Measurements from ENCODE around the gene TOMM40. TPM values are rescaled to one million over a fixed set of nuclear protein-coding genes. Genes with fewer than 3 reads are reported as not detected.
"Not testable (repeated sequence)": the region's sequence is repeated elsewhere in the genome, so short reads cannot be mapped to it uniquely, and the experiment has no call there.

TOMM40 gene
- total RNA-seq, 1 experiment from 2014 or later: 154 TPM

DNA sequence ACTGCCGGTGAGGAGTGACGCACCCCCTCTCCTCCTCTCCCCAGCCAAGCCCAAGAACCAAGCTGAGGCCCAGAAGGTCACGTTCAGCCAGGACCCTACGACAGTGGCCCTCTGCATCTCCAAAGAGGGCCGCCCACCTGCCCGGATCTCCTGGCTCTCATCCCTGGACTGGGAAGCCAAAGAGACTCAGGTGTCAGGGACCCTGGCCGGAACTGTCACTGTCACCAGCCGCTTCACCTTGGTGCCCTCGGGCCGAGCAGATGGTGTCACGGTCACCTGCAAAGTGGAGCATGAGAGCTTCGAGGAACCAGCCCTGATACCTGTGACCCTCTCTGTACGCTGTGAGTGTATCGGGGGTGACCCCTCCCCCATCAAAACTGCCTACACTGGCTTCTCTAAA, 19.2 kb upstream of the TOMM40 start:
- DNase-seq (ENCODE audit: low read depth): no peak

DNA sequence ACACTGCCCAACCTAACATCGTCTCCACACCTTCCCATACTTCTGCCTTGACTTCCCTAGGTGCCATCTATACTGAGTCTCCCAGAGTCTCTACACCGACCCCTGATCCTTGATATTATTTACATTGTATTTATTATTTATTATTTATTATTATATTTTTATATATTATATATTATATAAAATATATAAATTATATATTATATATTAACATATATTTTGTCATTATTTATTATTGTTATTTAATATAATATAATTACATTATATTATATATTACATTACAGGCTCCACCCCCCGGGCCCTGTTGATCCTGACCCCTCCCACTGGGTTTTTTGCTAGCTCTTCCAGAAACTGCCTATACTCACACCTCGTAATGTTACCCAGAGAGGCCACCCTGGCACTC, 18.4 kb upstream of the TOMM40 start:
- DNase-seq (ENCODE audit: low read depth): no peak

DNA sequence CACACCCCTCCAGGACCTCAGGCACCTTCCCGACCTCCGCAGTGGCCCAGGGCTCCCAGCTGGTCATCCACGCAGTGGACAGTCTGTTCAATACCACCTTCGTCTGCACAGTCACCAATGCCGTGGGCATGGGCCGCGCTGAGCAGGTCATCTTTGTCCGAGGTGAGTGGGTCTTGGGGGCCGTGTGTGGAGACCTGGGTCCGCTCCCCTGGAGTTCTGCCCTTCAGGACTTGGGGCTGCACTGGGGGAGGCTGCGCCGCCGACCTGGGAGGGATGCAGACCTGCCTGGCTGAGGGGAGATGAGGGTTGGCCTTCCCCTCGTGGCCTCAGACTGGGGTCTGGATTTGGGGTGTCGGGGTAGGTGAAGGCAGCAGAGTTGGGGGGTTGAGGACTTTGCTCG, 16.7 kb upstream of the TOMM40 start:
- no peak for DNase-seq (ENCODE audit: low read depth)

DNA sequence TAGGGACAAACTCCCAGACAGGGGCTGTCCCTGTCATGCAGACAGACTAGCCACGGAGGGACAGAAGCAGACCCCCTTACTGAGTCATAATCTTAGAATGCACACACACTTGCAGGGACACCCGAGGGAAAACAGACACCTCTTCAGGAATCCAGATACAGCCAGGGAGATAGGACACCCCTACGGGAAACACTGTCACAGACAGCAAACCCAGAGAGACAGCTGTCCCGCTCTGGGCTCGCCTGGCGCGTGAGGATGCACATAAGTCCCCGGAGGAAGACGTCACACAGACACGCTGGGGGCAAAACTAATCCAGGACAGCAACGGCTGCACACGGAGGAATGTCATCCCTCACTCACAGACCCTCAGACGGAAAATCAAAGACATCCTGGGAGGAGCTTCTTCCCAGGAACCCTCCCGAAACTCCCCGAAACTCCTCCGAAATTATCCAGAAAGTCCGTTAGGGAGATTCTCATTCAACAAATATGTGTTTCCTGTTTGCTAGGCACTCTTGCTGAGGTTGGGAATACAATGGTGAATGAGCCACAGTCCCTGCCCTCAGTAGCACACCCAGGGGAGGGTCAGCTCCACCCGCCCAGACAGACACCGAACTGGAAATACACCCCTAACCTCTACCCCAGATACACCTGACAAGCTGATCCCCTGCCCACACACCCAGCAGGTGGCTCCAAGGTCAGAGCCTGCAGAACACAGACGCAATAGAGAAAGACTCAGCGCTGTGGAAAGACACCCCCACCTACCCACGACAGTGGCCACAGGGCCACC, 15.2 kb upstream of the TOMM40 start:
- peak; percentile 59 for DNase-seq (ENCODE audit: low read depth)

DNA sequence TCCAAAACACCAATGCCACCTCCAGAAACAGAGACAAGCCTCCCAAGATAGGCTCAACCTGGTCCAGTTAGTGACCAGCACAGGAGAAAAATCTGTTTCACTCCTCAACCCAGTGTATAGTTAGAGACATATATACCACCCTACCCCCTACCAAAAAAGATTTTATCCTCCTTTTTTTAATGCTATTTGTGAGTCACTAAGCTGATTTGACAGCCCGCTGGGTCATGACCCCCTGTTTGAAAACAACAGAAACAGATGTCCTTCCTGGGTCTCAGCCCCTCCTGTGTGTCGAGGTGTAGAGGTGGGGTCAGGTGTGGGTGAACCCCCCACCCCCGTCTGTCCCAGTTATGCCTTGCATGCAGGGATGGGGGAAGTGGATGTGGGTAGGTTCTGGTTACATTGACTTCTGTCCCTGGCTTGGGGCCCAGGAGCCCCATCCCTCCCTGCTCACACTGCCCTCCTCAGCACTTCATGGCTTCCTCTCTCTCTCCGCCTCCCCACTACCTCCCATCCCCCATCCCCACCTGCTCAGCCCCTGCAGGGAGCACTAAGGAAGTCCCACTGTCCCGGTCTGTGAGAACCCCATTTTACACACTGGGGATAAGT, 14.0 kb upstream of the TOMM40 start:
- DNase-seq (ENCODE audit: low read depth): no peak

DNA sequence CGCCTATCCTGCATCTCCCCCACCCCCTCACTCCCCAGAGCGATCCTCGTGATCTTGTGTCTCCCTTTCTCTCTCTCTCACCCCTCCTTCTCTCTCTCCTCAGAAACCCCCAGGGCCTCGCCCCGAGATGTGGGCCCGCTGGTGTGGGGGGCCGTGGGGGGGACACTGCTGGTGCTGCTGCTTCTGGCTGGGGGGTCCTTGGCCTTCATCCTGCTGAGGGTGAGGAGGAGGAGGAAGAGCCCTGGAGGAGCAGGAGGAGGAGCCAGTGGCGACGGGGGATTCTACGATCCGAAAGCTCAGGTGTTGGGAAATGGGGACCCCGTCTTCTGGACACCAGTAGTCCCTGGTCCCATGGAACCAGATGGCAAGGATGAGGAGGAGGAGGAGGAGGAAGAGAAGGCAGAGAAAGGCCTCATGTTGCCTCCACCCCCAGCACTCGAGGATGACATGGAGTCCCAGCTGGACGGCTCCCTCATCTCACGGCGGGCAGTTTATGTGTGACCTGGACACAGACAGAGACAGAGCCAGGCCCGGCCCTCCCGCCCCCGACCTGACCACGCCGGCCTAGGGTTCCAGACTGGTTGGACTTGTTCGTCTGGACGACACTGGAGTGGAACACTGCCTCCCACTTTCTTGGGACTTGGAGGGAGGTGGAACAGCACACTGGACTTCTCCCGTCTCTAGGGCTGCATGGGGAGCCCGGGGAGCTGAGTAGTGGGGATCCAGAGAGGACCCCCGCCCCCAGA, 12.8 kb upstream of the TOMM40 start:
- DNase-seq (ENCODE audit: low read depth): no peak

DNA sequence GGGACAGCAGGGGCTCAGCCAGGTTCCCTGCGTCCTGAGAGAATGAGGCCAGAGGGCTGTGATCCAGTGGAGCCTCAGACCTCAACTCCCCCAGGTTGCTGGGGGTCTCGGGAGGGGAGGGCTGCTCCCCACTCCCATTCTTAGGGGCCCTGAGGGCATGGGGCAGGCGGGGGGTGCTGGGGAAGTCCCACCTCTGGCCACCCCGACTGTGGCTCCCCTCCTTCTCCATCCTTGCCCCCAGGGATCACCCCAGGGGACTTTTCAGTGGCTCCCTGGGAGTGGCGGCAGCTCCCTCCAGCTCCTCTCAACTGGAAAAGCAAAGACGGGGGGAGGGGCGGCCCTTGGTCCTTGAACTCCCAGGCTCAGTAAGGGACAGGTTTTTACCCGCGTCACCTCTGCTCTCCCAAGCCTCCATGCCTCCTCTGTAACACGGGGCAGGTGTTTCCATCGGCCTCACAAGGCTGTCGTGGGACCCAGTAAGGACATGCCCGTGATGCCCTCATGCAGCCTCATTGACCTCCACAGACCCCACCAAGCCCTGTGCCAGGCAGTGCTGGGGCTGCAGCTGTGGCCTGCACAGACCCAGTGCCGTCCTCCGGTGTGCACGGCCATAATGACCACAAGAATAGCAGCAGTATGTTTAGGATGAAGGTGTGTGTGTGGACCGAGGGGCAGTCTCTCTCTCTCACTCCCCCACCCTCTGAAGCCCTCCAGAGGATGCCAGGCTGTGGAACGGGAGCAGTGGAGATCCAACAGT, 11.6 kb upstream of the TOMM40 start:
- no peak for DNase-seq (ENCODE audit: low read depth)

DNA sequence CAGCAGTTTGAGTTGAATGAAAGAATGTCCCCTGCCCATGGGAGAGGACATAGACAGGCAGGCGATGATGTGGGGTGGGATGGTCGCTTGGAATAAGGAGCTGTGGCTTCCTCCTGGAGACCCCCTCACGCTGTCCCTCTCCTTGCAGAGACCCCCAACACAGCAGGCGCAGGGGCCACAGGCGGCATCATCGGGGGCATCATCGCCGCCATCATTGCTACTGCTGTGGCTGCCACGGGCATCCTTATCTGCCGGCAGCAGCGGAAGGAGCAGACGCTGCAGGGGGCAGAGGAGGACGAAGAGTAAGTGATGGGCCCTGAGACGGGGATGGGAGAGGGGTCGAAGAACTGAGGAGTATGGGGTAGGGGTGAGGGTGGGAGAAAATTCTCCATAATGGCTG, 9.0 kb upstream of the TOMM40 start:
- DNase-seq (ENCODE audit: low read depth): no peak

DNA sequence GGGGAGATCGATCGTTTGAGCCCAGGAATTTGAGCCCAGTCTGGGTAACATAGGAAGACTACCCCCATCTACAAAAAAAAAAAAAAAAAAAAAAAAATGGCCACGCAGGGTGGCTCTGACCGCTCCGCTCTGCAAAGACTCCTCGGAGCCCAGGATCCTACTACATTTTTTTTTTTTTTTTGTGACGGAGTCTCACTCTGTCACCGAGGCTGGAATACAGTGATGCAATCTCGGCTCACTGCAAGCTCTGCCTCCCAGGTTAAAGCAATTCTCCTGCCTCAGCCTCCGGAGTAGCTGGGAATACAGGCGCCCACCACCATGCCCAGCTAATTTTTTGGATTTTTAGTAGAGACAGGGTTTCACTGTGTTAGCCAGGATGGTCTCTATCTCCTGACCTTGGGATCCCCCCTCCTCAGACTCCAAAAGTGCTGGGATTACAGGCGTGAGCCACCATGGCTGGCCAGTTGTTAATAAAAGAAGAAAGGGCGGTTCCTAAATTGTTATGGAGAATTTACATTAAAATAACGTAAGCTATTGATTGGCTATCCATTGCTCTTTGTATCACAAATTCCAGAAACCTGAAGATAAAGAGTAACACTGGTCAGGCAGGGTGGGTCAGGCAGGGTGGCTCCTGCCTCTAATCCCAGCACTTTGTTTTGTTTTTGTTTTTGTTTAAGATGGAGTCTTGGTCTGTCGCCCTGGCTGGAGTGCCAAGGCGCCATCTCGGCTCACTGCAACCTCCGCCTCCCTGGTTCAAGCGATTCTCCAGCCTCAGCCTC, 8.2 kb upstream of the TOMM40 start:
- not testable (repeated sequence) for DNase-seq (ENCODE audit: low read depth)

DNA sequence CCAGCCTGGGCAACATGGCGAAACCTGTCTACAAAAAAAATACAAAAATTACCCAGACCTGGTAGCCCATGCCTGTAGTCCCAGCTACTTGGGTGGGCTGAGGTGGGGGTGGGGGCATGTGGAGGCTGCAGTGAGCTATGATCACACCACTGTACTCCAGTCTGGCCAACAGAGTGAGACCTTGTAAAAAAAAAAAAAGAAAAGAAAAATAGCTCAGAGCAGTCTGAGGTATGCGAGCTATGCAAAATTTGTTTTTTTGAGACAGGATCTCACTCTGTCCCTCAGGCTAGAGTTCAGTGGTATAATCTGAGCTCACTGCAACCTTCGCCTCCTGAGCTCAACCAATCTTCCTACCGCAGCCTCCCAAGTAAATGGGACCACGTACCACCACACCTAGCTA, 7.1 kb upstream of the TOMM40 start:
- no peak for DNase-seq (ENCODE audit: low read depth)

DNA sequence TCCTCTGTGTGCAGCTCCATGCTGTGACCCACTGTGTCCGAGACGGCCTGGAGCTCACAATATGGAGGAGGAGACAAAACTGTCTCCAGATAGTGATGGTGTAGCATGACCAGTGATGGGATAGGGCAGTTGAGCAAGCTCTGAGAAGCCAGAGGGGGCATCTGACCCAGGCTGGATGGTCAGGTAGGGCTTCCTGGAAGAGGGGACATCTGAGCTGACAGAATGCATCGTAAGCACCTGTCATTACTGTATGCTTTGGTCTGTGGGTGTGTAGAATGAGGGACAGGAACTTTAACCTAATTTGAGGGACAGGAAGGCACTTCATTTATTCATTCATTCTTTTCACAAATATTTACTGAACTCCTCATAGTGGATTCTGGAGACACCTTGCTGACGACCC, 6.5 kb upstream of the TOMM40 start:
- no peak for DNase-seq (ENCODE audit: low read depth)

DNA sequence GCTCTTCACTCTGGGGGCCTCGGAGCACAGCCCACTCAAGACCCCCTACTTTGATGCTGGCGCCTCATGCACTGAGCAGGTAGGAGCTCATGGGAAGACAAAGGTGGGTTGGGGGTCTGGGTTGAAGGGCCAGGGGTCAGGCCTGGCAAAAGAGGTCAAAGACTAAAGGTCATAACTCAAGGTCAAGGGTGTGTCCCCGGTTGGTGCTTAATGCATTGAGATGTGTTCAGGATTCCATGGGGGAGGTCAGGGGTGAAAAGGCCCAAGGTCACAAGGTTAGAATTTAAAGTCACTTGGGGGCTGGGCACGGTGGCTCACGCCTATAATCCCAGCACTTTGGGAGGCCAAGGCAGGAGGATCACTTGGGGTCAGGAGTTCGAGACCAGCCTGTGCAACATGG, 4.9 kb upstream of the TOMM40 start:
- no peak for DNase-seq (ENCODE audit: low read depth)

DNA sequence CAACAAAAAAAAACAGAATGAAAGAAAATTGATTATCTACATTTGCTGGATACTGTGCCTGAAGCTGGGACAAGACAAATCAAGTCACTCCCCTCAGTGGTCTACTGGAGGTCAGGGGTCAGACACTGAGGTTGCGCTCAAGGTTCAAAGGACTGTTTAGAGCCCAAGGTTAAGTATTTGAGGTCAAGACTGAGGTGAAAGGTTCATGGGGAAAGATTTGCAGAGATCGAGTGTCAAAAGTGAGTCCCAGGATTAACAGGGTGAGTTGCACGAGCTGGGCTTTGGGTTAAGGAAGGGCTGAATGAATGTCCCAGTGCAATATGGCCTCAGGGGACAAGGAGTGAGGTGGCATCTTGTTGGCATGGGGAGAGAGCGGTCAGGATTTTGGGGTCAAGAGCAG, 3.4 kb upstream of the TOMM40 start:
- DNase-seq (ENCODE audit: low read depth): no peak

DNA sequence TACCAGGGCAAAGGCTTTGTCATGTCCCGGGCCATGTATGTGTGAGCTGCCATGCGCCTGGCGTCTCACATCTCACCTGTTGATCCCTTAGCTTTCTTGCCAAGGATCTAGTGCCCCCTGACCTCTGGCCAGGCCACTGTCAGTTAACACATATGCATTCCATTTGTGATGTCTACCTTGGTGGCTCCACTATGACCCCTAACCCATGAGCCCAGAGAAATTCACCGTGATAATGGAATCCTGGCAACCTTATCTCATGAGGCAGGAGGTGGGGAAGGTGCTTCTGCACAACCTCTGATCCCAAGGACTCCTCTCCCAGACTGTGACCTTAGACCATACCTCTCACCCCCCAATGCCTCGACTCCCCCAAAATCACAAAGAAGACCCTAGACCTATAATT, 2.7 kb upstream of the TOMM40 start:
- not testable (repeated sequence) for DNase-seq (ENCODE audit: low read depth)

DNA sequence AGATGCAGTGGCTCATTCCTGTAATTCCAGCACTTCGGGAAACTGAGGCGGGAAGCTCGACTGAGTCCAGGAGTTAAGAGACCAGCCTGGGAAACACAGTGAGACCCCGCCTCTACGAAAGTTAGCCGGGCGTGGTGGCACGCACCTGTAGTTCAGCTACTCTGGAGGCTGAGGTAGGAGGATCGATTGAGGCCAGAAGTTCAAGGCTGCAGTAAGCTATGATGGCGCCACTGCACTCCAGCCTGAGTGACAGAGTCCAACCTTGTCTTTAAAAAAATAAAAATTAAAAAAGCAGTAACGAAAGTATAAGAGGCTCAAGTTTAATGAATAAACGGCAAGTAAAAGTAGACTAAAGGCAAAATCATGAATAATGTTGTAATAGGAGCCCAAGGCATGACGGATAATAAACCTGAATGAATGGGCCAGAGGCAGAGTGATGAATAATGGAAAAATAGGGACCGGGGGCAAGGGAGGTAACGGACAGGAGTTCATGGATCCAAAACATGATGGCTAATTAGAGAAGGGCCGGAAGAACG, 1.2 kb upstream of the TOMM40 start:
- no peak for DNase-seq (ENCODE audit: low read depth)

DNA sequence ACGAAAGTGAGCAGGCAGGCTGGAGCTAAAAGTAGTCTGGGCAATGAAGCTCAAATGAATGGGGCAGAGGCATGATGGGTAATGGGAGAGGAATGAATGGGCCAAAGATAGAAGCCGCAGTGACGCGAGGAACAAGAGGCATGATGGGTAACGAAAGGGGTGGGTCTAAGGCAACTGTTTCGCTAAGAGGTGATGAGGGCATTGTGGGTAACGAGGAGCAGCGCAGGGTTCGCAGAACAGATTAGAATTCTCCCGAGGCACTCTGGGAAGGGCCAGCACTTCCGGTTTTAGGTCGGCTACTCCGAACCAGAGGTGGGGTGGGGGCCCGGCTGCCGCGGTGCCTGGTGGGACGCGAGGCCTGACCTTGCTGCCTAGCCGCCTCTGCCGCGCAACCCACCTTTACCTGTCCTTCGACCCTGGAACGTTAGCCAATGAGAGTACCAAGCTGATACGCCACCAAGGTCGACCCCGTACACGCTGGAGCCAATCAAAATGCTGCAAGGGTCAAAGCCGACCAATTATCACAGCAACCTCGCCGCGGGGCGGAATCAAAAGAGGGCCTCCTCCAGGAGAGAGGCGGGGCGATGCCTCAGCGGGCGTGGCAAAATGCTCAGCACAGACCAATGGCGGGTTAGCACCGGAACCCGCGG, 563 bp upstream of the TOMM40 start:
- peak; percentile 100 for DNase-seq (ENCODE audit: low read depth)

DNA sequence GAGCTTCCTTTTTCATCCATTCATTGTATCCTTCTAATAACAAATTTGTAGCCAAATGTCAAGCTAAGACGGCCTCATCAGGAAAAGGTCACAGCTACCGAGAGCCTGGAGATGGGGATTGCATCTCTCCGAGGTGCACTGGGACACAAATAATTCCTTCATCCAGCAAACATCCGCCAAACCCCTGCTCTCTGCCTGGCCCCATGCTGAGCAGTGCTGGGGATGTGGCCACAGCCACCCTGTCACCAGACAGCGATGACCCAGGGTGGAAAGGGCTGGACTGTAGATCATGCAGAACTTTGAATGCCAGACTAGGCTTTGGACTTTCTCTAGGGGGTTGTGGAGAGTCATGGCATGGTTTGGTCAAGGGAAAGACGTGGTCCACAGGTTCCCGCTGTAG, 1.9 kb downstream of the TOMM40 start:
- no peak for DNase-seq (ENCODE audit: low read depth)

DNA sequence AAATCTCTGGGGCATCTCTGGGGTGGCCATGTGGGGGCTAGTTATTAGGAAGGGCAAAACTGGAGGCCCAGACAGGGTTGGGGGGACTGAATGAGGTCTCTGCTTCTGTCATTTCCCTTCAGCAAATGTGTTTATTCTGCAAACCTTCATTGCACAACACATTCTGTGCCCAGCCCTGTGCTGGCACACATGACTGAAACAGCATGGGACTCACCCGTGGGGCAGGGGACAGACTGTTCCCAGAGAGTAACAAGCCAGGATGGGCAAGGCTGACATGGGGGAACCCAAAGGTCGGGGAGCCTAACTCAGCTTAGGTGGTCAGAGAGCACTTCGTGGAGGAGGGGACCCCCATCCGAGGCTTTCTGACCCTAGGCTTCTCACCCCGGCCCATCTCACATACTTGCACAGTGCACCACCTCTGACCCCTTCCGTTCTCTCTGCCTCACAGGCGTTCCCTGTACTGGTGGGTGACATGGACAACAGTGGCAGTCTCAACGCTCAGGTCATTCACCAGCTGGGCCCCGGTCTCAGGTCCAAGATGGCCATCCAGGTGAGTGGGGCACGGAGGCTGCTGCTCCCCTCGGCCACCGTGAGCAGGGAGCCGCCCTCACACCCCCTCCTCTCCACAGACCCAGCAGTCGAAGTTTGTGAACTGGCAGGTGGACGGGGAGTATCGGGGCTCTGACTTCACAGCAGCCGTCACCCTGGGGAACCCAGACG, 2.4 kb downstream of the TOMM40 start:
- no peak for DNase-seq (ENCODE audit: low read depth)

DNA sequence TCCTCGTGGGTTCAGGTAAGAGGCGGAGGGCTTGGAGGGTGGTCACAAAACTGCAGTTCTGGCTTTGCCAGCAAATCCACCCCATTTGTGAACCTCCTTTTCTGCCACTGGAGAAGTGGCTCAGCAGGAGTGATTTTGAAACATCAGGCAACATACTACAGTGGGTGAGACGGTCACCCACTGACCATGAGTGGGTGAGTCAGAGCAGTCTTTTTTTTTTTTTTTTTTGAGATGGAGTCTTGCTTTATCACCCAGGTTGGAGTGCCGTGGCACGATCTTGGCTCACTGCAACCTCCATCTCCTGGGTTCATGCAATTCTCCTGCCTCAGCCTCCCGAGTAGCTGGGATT, 3.0 kb downstream of the TOMM40 start:
- no peak for DNase-seq (ENCODE audit: low read depth)

DNA sequence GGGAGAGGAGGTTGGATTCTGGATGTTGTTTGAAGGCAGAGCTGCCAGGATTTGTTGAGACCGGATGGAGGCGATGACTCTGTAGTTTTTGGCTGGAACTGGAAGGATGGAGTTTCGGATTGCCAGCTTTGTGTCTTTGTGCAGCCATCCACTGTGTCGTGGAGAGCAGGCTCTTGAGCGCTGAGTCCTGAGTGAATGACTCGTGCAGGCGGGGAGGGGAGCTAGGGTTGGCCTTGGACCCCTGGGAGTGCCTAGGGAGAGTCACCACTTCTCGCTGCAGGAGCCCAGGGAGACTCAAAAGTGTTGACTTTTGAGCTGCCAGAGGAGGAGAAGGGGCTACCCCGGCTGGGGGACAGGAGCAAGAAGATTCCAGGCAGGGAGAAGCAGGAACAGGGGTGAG, 3.9 kb downstream of the TOMM40 start:
- no peak for DNase-seq (ENCODE audit: low read depth)
